ENCODE data around the gene CASKIN2.

The CASKIN2 gene

GRCh38 chr17:75505640-75506039, 9.7 kb downstream of the CASKIN2 start:
- in situ Hi-C loops (cut with MboI; ENCODE audit: low sequenced_read_pairs) = no loop called here

- in situ Hi-C loops (cut with MboI; ENCODE audit: low sequenced_read_pairs) = no loop called here
These were observed 10.3 kb downstream of the CASKIN2 start for GRCh38 chr17:75505152-75505409.

- in situ Hi-C loops (cut with MboI; ENCODE audit: low sequenced_read_pairs) = no loop called here
These were observed 10.8 kb downstream of the CASKIN2 start for GRCh38 chr17:75504347-75505151.

- in situ Hi-C loops (cut with MboI; ENCODE audit: low sequenced_read_pairs) = no loop called here
These were observed 11.4 kb downstream of the CASKIN2 start for GRCh38 chr17:75503976-75504346.

GRCh38 chr17:75503337-75503950, 11.9 kb downstream of the CASKIN2 start:
- in situ Hi-C loops (cut with MboI; ENCODE audit: low sequenced_read_pairs) = no loop called here

- in situ Hi-C loops (cut with MboI; ENCODE audit: low sequenced_read_pairs) = no loop called here
These were observed 12.5 kb downstream of the CASKIN2 start for GRCh38 chr17:75502721-75503329.

- in situ Hi-C loops (cut with MboI; ENCODE audit: low sequenced_read_pairs) = no loop called here
These were observed 13.1 kb downstream of the CASKIN2 start for GRCh38 chr17:75502072-75502720.

GRCh38 chr17:75501378-75502071, 13.8 kb downstream of the CASKIN2 start:
- in situ Hi-C loops (cut with MboI; ENCODE audit: low sequenced_read_pairs) = no loop called here

GRCh38 chr17:75500419-75501216, 14.7 kb downstream of the CASKIN2 start:
- in situ Hi-C loops (cut with MboI; ENCODE audit: low sequenced_read_pairs) = no loop called here

- in situ Hi-C loops (cut with MboI; ENCODE audit: low sequenced_read_pairs) = no loop called here
These were observed 15.9 kb downstream of the CASKIN2 start for GRCh38 chr17:75499313-75500022.

GRCh38 chr17:75498726-75499213, 16.6 kb downstream of the CASKIN2 start:
- in situ Hi-C loops (cut with MboI; ENCODE audit: low sequenced_read_pairs) = no loop called here

- in situ Hi-C loops (cut with MboI; ENCODE audit: low sequenced_read_pairs) = no loop called here
These were observed 17.2 kb downstream of the CASKIN2 start for GRCh38 chr17:75498039-75498725.

GRCh38 chr17:75496005-75496404, 19.3 kb downstream of the CASKIN2 start:
- in situ Hi-C loops (cut with MboI; ENCODE audit: low sequenced_read_pairs) = no loop called here

GRCh38 chr17:75494326-75494877, 20.9 kb downstream of the CASKIN2 start:
- in situ Hi-C loops (cut with MboI; ENCODE audit: low sequenced_read_pairs) = no loop called here

- in situ Hi-C loops (cut with MboI; ENCODE audit: low sequenced_read_pairs) = no loop called here
These were observed 21.7 kb downstream of the CASKIN2 start for GRCh38 chr17:75493476-75494129.

- in situ Hi-C loops (cut with MboI; ENCODE audit: low sequenced_read_pairs) = no loop called here
These were observed 22.7 kb downstream of the CASKIN2 start for GRCh38 chr17:75492555-75493168.

GRCh38 chr17:75491680-75492079, 23.7 kb downstream of the CASKIN2 start:
- in situ Hi-C loops (cut with MboI; ENCODE audit: low sequenced_read_pairs) = no loop called here
